HG03457 (cell line): ENCODE results near the gene UNC93B1.
"Not testable (repeated sequence)": the region's sequence is repeated elsewhere in the genome, so short reads cannot be mapped to it uniquely, and the experiment has no call there.

Source experiments
- ATAC-seq: cut with Tn5 transposase; IDR thresholded peaks from one replicate; pipeline ENCODE4 v1.9.1; 2021; ENCODE audit warnings: moderate number of reproducible peaks; ENCODE audit not compliant: unreplicated experiment

Gene UNC93B1

GRCh38 chr11:68010090-68011041 is 6.5 kb upstream of the UNC93B1 start, which contains the start of gene ALDH3B1:
ALDH3B1 (plus strand) TSS chr11:68010327; CDS start chr11:68015298, 4,971 bp downstream.
- no peak for ATAC-seq

DNA sequence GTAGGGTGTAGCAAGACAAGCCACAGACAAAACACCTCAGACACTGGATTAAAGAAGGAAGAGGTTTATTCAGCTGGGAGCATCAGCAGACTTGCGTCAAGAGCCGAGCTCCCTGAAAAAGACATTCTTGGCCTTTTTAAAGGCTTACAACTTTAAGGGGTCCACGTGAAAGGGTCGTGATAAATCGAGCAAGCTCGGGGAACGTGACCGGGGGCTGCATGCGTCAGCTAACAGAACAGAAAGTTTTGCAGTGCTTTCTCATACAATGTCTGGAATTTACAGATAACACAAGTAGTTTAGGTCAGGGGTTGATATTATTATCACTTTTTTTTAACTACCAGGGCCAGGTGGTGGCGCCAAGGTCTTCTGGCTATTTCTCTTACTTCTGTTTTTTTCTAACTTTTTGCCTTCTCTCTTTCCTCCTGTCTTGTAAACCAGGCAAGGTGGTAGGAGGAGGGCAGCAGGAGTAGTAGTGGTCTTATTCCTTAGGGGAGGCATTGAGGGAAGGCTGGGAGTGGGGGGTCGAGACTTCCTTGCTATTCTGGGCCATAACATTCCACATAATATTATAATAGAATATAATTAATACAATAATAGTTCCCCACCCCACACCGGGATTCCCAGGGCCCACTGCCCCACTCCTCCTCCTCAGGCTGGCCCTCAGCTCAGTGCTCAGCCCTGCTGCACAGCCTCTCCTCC is 5.6 kb upstream of the UNC93B1 start:
- no peak for ATAC-seq

DNA sequence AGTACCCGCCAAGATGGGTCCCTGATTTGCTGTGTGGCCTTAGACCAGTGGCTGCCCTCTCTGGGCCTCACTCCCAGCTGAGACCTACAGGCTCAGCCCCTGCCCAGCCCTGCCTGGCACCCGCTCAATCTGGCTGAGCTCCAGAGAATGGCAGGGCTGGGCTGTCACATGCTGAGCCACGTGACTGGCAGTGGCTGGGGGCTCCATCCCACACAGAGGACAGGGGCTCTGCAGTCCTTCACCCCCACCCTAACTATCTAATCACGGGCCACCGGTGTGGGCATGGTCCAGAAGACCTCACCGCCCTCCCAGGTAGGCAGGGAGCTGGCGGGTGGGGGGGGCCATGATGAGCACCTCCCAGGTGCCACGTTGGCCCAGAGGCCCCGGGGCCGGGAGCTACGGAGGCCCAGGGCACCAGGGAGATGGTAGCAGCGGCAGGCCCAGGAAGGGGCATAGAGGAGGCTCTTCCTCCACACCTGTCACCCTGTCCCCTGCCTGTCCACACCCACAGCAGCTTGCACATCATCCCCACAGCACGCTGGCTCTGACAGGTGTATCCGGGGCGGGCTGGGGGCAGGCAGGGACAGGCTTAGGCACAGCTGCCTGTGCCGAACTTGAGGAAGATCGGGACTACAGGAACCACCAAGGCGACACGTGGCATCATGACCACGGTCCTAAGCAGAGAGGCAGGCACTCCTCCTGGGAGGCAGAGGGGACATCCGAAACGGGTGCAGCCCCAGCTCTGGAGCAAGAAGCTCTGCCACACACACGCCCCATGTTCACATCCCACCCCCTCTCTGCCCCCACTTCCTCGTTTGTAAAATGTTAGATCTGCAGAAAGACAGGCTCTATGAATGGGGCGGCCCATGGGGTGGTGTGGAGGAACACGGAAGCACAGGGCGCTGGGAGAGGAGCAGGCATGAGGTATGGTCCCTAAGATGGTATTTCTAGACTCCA is 4.8 kb upstream of the UNC93B1 start:
- ATAC-seq = no peak

- ATAC-seq = no peak
Observed at GRCh38 chr11:68007498-68008380, 3.8 kb upstream of the UNC93B1 start.

DNA sequence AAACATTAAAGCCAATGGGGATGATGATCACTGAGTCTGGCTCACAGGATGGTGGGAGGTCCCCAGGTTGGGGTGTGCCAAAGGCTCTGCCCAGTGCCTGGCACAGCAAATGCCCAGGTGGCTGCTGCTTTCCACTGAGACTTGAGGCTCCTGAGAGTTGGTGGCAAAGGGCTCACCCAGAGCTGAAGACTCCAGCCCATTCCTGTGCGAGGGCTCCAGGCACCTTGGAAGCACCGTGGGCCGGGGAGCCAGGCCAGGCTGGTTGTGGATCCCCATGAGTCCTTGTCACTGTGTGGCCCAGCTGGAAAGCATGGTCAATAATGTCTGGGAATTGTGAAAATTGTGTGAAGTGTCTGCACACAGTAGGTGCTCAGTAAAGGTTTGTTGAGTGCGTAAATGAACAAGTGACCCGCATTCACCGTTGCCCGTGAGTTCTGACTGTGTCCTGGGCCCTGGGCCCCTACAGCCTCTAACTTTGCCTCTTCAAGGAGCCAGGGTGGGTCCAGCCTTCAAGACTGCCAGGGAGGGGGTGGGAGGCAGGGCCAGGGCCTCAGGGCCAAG is 2.8 kb upstream of the UNC93B1 start:
- no peak for ATAC-seq

DNA sequence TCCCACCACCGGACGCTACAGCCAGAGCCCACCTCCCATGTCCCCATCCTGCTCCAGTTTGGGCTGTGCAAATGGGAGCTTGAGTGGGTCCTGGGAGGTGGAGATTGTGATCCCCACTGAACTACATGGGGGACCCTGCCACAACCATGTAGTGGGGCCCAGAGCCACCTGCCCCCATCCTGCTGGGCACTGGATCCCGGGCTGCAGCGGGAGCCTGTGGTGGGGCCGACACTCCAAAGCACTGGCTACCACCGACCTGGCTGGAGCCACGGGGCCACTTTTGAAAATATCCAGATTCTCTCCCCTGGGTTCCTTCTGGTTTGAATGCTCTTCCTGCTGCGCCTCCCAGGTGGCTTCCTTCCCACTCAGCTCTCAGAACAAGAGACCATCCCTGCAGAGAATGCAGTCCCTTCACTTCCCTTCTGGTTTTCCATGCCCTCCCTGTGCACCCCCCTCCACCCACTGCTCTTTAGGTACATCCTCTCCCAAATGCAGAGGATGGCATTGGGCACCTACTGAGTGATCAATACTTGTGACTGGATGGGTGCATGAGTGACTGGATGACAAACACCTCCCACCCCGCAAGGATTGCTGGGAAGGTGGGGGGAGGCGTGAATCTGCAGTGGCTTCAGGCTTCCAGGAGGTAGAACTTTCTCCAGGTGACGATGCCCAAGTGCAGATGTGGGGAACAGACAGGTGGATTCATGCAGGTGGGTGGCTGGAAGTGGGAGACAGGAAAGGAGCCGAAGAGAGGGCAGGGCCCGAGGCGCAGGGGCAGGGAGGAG is 846 bp upstream of the UNC93B1 start:
- no peak for ATAC-seq

DNA sequence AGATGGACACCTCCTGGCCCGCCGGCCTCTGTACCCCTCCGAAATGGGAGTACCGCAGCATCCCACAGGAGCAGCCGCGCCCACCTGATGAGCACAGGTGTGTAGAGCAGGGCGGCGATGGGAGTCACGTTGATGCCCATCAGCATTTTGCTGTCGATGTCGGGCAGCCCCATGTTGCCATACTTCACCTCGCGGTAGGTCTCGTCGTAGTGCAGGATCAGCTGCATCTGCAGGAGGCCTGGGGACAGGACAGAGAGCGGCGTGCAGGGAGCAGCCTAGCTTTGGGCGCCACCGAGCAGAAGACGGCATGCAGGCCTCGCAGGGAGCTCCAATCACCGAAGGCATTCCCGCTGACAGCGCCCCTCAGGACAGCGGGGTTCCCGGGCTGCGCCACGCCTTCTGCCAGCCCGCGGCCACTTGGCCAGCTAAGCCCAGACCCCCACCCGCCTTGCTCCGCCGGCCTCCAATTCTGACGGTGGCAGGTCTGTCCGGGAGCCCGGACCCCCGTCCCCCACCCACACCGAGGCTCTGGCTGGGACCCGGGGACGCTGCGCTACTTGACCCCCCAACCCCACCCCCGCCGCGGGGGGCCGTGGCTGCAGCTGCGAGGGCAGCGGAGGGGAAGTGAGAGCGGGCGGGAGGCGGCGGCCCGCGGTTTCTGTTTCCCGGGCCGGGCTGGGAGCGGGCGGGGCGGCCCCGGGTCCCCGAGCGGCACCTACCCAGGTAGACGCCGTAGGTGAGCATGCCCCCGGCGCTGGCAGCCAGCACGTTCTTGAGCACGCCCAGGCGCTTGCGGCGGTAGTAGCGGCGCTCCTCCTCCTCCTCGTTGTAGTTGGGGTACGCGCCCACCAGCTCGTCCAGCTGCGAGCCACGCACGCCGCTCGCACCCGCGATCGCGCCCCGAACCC is 705 bp downstream of the UNC93B1 start:
- ATAC-seq = no peak

DNA sequence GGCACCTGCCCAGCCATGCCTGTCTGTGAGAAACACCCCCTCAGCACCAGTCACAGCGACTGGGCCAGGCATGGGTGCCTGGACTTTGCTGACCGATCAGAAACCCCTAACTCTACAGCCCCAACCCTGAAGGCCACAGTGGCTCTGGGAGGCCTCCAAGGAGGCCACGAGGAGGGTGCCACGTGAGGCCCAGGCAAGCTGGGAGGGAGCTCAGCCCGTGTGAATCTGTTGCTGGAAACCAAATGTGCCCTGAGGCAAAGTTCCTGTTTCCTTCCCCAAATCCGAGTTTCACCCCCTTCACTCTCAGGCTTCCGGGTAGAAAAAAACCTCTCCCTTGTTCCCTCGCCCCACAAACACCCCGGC is 1.3 kb downstream of the UNC93B1 start:
- ATAC-seq = no peak

DNA sequence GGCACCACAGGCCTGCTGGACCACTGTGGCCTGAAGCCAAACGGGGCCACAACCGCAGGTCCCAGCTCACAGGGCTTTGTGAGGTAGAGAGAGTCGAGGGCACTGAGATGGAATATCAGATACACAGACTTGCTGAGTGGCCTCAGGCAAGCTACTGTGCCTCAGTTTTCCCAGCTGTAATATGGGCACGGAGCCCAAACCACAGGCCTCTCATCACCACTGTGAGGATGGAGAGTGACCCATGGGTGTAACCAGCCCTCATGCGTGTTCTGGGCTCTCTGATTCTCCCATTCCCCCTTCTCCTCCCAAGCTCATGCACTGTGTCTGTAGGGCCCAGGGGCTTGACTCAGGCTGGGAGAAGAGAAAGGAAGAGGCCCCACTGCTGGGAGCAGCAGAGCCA is 4.2 kb downstream of the UNC93B1 start:
- ATAC-seq = no peak

DNA sequence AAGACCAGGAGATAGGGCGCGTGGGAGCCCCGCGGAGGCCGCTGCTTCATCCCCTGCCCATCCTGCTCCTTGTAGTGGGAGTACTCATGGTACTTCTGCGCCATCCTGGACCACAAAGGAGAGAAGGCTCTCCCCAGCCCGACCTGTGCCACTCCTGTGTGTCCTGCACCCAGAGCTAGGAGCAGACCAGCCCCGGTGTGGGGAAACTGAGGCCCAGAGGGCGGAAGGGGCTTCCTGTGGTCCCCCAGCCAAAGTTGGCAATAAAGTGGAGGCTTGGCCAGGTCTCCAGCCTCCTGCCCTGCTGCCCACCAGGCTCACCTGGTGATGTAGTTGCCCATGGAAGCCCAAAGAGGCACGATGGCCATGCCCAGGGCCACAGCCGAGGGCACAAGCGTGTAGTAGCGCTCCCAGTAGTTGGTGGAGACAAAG is 4.7 kb downstream of the UNC93B1 start:
- no peak for ATAC-seq

DNA sequence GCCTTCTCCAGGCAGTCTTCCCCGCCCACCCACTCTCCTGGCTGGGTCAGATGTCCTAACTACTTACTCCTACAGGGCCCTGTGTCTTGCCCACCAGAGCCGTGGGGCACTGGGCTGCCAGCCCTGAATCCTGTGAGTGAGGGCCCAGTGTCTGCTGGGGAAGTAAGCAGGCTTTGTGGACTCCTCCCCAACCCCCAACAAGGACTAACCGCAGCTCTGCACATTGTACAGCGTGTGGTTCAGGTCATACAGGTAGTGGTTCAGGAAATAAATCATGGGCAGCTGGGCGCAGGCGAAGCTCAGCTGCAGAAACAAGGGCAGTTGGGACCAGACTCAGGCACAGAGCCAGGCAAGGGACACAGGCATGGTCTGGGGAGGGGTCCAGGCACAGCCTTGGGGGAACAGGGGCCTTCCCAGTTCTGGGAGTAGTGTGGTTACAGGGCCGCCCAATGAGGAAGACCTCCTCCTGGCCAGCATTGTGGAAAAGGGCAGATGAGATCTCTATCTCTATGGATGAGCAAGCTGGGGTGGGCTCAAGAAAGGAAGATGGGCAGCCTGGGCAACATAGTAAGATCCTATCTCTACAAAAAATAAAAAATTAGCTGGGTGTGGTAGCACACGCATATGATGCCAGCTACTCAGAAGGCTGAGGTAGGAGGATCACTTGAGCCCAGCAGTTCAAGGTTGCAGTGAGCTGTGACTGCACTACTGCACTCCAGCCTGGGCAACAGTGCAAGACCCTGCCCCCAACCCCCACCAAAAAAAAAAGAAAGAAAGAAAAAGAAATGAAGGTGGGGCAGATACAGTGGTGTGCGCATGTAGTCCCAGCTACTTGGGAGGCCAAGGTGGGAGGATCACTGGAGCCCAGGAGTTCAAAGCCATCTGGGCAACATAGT is 5.5 kb downstream of the UNC93B1 start:
- ATAC-seq = no peak

DNA sequence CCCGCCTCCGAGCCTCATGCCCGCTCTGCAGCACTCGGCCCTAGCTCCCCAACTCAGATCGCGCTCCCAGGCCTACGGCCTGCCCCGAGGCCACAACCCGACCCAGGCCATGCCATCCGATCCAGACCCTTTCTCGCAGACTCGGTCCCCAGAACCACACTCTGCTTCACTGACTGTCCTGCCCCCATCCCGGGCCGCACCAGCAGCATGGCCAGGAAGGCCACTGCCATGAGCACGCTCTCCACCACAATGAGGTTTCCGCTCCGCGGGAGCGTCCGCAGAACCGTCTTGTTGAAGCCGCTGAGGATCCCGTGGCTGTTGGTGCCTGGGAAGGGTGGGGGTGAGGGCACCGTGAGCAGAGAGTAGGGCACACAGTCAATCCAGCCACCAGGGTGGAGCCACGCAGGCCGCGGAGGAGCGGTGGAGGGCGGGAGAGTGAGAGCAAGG is 6.4 kb downstream of the UNC93B1 start:
- no peak for ATAC-seq

DNA sequence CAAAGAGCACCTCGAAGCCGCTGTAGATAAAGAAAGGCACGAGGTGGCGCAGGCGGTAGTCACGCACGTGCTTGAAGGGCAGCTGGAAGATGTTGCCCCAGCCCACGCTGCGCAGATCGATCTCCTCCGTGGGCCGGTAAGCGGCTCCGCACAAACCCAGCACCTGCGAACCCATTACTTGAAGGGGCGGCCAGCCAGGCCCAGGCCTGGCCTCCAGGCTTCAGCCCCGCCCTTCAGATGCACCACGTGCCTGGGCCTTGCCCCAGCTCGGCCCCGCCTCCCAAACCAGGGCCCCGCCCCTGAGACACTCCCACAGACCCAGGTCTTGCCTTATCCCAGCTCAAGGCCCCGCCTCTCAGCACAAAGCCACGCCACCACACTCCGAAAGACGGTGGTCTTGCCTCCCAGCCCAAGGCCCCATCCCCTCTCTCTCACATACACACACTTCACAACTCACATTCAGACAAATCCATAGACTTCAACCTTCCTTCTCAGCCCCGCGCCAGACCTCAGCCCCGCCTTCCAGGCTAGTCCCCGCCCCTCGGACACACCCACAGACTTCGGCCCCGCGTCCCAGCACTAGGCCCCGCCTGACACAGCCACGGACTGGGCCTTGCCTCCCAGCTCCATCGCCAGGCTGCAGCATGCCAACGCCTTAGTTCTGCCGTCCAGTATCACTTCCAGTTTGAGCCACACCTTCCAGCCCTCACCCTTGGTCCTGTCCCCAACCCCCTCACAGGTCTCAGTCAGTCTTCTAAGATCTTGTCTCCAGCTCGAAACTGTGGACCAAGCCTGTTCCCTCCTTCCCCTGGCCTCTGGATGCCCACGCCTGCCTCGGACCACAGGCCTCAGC is 7.0 kb downstream of the UNC93B1 start:
- ATAC-seq = no peak

DNA sequence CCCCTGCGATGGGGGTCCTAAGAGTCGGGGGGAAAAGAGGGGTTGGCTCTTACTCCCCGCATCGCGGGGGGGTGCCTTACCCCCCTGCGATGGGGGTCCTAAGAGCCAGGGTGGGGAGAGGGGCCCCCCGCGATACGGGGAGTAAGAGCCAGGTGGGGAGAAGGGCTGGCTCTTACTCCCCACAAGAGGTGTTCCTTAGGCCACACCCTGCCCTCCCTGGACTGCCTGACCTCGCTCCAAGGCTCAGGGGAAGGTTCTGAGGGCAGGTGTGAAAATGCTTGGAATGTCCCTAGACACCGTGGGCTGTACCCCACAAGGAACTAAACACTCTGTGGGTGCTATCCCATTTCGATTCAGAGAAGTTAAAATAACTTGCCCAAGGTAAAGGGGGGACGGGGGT is 7.8 kb downstream of the UNC93B1 start:
- no peak for ATAC-seq

DNA sequence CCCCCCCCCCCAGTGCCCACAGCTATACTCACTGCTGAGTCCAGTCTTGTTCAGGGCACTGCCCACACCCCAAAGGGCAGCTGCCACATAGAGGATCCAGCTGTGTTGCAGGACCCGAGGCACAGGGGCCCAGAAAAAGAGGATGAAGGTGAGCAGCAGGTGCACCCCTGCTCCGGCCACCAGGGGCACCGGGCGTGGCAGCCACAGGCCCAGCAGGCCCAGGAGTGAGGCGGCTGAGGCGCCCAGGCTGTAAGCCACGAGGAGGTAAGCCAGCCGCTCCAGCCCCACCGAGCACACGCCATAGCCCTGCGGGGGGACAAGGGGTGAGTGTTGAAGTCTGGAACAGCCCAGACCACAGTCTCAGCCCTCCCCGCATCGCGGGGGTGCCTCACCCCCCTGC is 8.3 kb downstream of the UNC93B1 start:
- not testable (repeated sequence) for ATAC-seq

DNA sequence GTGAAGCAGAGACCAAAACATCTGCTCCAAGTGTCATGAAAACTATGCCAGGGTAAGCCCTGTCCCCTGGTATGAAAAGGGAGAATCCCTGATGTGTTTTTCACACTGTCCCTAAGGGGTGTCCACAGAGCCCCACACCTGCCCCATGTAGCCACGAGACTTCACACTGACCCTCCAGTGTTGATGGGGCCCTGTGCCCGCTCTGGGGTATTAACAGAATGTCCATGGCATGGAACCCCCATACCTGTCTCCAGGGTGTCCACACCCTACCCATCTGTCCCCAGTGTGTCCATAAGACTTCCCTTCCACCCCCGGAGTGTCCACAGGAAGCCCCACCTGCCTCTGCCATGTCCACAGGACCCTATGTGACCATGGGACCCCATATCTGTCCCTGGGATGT is 8.8 kb downstream of the UNC93B1 start:
- not testable (repeated sequence) for ATAC-seq
